Measurements from ENCODE around the gene FAM76A. TPM values are rescaled to one million over a fixed set of nuclear protein-coding genes. Genes with fewer than 3 reads are reported as not detected.

FAM76A gene
- polyA plus RNA-seq, 1 experiment, result 4.9 TPM

- ChIA-PET POLR2A (no interaction called here), CTCF (no interaction called here)
- no peak for TF ChIP-seq CTCF (IDR thresholded peaks at IDR 0.05; ENCODE audit: low read depth, low read length)
- Histone ChIP-seq H3K27me3 (ENCODE audit: control insufficient read depth, insufficient read depth, low read length) (no peaks in the 10 kb centered on the region), H3K4me3 (ENCODE audit: low read depth, low read length) (no peak overlapping the region), H3K27ac (ENCODE audit: low read depth, low read length) (no peak overlapping the region), H3K9me3 (ENCODE audit: control insufficient read depth, insufficient read depth, low read length) (no peaks in the 10 kb centered on the region)
- DNase-seq (ENCODE audit: low read depth, low spot score), result no peak
Observed at GRCh38 chr1:27811741-27812500, 86.2 kb downstream of the FAM76A start.

Small RNAs within 50 kb of the gene (small RNA-seq; reads per million reads assigned to genes)
- gene AL020997.2 (ENCODE audit: insufficient read length, low read depth) (not detected), gene RNU6-424P (ENCODE audit: insufficient read length, low read depth) (not detected)

Other genes starting within 250 kb of the FAM76A start
- gene WASF2, start 235.8 kb upstream of the FAM76A start, polyA plus RNA-seq (2011; rRNA removed), result 54.8 and 62.7 TPM in 2 replicates
- 2.8 and 3.0 TPM in 2 replicates for gene AHDC1, start 121.8 kb upstream of the FAM76A start, polyA plus RNA-seq (2011; rRNA removed)
- not detected in 2 replicates for gene FGR, start 90.8 kb upstream of the FAM76A start, polyA plus RNA-seq (2011; rRNA removed)
- gene IFI6, start 53.8 kb upstream of the FAM76A start, polyA plus RNA-seq (2011; rRNA removed), result 26.8 and 29.6 TPM in 2 replicates
- gene STX12, start 47.3 kb downstream of the FAM76A start, polyA plus RNA-seq (2011; rRNA removed), result 34.5 and 42.6 TPM in 2 replicates
- gene PPP1R8, start 104.8 kb downstream of the FAM76A start, polyA plus RNA-seq (2011; rRNA removed), result 52.7 and 55.2 TPM in 2 replicates
- gene THEMIS2, start 146.6 kb downstream of the FAM76A start, polyA plus RNA-seq (2011; rRNA removed), result 13.0 and 14.1 TPM in 2 replicates
- gene RPA2, start 188.6 kb downstream of the FAM76A start, polyA plus RNA-seq (2011; rRNA removed), result 35.9 and 49.1 TPM in 2 replicates
- gene SMPDL3B, start 209.0 kb downstream of the FAM76A start, polyA plus RNA-seq (2011; rRNA removed), result 0.05 and 0.07 TPM in 2 replicates
- 7.9 and 8.2 TPM in 2 replicates for gene XKR8, start 234.0 kb downstream of the FAM76A start, polyA plus RNA-seq (2011; rRNA removed)